ENCODE data around the gene MAP3K4.
A peak's percentile ranks its signal among the peaks of the same experiment; 100 is the strongest.

The MAP3K4 gene

GRCh38 chr6:161050134-161050765 is 58.7 kb downstream of the MAP3K4 start:
- DNase-seq, result no peak

- no peak for DNase-seq
Observed at GRCh38 chr6:161053103-161053502, 61.5 kb downstream of the MAP3K4 start.

- DNase-seq, result no peak
Observed at GRCh38 chr6:161054876-161055275, 63.3 kb downstream of the MAP3K4 start.

GRCh38 chr6:161056451-161056850 is 64.9 kb downstream of the MAP3K4 start:
- DNase-seq, result no peak

GRCh38 chr6:161057103-161058091 is 65.8 kb downstream of the MAP3K4 start:
- DNase-seq, result no peak

GRCh38 chr6:161058741-161059140 is 67.2 kb downstream of the MAP3K4 start:
- DNase-seq, result no peak

GRCh38 chr6:161061576-161061975 is 70.0 kb downstream of the MAP3K4 start:
- no peak for DNase-seq

GRCh38 chr6:161064915-161065314 is 73.3 kb downstream of the MAP3K4 start:
- no peak for DNase-seq

GRCh38 chr6:161066511-161066910 is 74.9 kb downstream of the MAP3K4 start:
- DNase-seq, result no peak

GRCh38 chr6:161067749-161068148 is 76.2 kb downstream of the MAP3K4 start:
- DNase-seq, result no peak

- no peak for DNase-seq
Observed at GRCh38 chr6:161068321-161068741, 76.8 kb downstream of the MAP3K4 start.

GRCh38 chr6:161073930-161074329 is 82.4 kb downstream of the MAP3K4 start:
- no peak for DNase-seq

GRCh38 chr6:161074496-161075121 is 83.0 kb downstream of the MAP3K4 start:
- DNase-seq, result no peak

- DNase-seq, result no peak
Observed at GRCh38 chr6:161076181-161076677, 84.7 kb downstream of the MAP3K4 start.

GRCh38 chr6:161079566-161080262 is 88.1 kb downstream of the MAP3K4 start:
- DNase-seq, result peak; percentile 15

- DNase-seq, result no peak
Observed at GRCh38 chr6:161080263-161080970, 88.8 kb downstream of the MAP3K4 start.

- no peak for DNase-seq
Observed at GRCh38 chr6:161082215-161082614, 90.6 kb downstream of the MAP3K4 start.

GRCh38 chr6:161085246-161085645 is 93.7 kb downstream of the MAP3K4 start:
- no peak for DNase-seq

GRCh38 chr6:161088676-161089328 is 97.2 kb downstream of the MAP3K4 start:
- no peak for DNase-seq

- no peak for DNase-seq
Observed at GRCh38 chr6:161091151-161091550, 99.6 kb downstream of the MAP3K4 start.

GRCh38 chr6:161091972-161092701 is 100.6 kb downstream of the MAP3K4 start:
- DNase-seq, result no peak

Data from NK-92 treated with Interleukin-12 subunit alpha and Interleukin-12 subunit beta, amount 100 ng/mL, for 24 hours (cell line).